ENCODE results near the gene RLBP1. TPM values are rescaled to one million over a fixed set of nuclear protein-coding genes. Genes with fewer than 3 reads are reported as not detected.

RLBP1 gene
- total and polyA plus RNA-seq, 2 of the 13 experiments (the other 11 are each of a cell fraction or from before 2014, with no cell fraction given): 0.07 TPM; not detected in 1

DNA sequence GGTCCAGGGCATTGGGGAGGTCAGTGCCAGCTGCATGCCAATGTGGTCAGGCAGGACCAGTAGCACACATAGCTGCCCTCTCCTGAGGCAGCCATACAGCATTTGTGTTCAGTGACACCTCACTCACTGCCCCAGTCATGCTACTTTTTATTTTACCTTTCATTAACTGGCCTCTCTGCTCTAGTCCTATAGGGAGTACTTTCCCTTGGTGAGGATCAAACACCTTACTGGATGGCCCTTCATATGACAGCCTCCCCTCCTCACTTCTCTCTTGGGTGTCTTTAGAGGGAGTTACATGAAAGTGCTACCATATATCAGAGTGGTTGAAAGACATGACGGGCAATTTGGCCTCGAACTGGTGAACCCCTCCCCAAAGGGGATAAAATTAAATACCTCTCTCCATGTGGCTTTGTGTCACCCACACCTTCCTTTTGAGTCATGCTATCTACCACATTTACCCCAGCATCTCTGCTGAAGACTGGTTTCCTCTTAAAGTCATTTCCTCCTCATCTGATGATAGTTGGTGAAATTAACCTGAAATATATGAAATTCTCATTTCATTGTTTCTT is 17.6 kb downstream of the RLBP1 start:
- CTCF ChIA-PET (ENCODE audit: low intra/inter-chr PET ratio, low total read pairs): no interaction called here
- no peak overlapping the region for H3K4me2 ChIP-seq (ENCODE audit: low read depth, low read length)
- H3K27me3 ChIP-seq (ENCODE audit: control insufficient read depth in 1 of 2, insufficient read depth in 2 of 2, low read length in 2 of 2): no peaks in the 10 kb centered on the region
- intact Hi-C loops (cut with micrococcal nuclease; ENCODE audit: unreplicated experiment): loop anchor here (10.0 kb wide), 1 partner anchor 101 kb away; no protein-coding TSS in a partner anchor
- 71% methylated on average over 2 of the region's 2 CpGs for WGBS (ENCODE audit: low lambda C conversion rate)
- no TSS peak for BruUV-seq (replicated peaks)
- DNase-seq (ENCODE audit: low spot score) (no peak), ATAC-seq (no peak), FAIRE-seq (no peak)
- H3K4me3 ChIP-seq (replicated peaks in 1 of 3; ENCODE audit: insufficient read depth in 1 of 3, low read depth in 2 of 3, low read length in 3 of 3): no peak overlapping the region
- H3K9ac ChIP-seq (ENCODE audit: insufficient read depth, low read depth, low read length): no peak overlapping the region
- in situ Hi-C loops (cut with HindIII; ENCODE audit: extremely low pct_ligation_motif_present, low pct_unique_long_range_greater_than_20kb): loop anchor here (10.0 kb wide), 1 partner anchor 91 kb away; no protein-coding TSS in a partner anchor
- peaks cover 28% of the 10 kb centered on the region for H3K4me1 ChIP-seq (ENCODE audit: insufficient read depth, low read length)
- no peaks in the 10 kb centered on the region for H3K9me3 ChIP-seq (ENCODE audit: low read length)
- POLR2A ChIA-PET: no interaction called here
- no peak overlapping the region for H3K27ac ChIP-seq (ENCODE audit: extremely low read length, insufficient read depth, low read length)
- no peaks in the 10 kb centered on the region for H3K79me2 ChIP-seq (ENCODE audit: insufficient read depth, low read length)
- H4K20me1 ChIP-seq (ENCODE audit: insufficient read depth, low read length): no peaks in the 10 kb centered on the region
- H2AFZ ChIP-seq (ENCODE audit: low read length): no peak overlapping the region
- H3K36me3 ChIP-seq (replicated peaks in 1 of 2; ENCODE audit: control insufficient read depth in 1 of 2, insufficient read depth in 2 of 2, low read length in 2 of 2): no peaks in the 10 kb centered on the region
- TF ChIP-seq, protein P1, sequence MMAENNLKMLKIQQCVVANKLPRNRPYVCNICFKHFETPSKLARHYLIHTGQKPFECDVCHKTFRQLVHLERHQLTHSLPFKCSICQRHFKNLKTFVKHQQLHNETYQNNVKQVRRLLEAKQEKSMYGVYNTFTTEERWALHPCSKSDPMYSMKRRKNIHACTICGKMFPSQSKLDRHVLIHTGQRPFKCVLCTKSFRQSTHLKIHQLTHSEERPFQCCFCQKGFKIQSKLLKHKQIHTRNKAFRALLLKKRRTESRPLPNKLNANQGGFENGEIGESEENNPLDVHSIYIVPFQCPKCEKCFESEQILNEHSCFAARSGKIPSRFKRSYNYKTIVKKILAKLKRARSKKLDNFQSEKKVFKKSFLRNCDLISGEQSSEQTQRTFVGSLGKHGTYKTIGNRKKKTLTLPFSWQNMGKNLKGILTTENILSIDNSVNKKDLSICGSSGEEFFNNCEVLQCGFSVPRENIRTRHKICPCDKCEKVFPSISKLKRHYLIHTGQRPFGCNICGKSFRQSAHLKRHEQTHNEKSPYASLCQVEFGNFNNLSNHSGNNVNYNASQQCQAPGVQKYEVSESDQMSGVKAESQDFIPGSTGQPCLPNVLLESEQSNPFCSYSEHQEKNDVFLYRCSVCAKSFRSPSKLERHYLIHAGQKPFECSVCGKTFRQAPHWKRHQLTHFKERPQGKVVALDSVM (CRISPR knock-in tag; IDR thresholded peaks at IDR 0.05): no peak
- TF ChIP-seq, protein P2, sequence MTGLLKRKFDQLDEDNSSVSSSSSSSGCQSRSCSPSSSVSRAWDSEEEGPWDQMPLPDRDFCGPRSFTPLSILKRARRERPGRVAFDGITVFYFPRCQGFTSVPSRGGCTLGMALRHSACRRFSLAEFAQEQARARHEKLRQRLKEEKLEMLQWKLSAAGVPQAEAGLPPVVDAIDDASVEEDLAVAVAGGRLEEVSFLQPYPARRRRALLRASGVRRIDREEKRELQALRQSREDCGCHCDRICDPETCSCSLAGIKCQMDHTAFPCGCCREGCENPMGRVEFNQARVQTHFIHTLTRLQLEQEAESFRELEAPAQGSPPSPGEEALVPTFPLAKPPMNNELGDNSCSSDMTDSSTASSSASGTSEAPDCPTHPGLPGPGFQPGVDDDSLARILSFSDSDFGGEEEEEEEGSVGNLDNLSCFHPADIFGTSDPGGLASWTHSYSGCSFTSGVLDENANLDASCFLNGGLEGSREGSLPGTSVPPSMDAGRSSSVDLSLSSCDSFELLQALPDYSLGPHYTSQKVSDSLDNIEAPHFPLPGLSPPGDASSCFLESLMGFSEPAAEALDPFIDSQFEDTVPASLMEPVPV (CRISPR knock-in tag; IDR thresholded peaks at IDR 0.05): no peak
- TF ChIP-seq TCF7 (IDR thresholded peaks at IDR 0.05; ENCODE audit: low read depth) (no peak), ZBTB7A (CRISPR knock-in tag; IDR thresholded peaks at IDR 0.05) (no peak), EHMT2 (IDR thresholded peaks at IDR 0.05; ENCODE audit: borderline replicate concordance, low read depth, low read length) (no peak), ZNF317 (CRISPR knock-in tag; IDR thresholded peaks at IDR 0.05) (no peak), ZNF143 (CRISPR knock-in tag; IDR thresholded peaks at IDR 0.05) (no peak)
- TF ChIP-seq, protein P3, sequence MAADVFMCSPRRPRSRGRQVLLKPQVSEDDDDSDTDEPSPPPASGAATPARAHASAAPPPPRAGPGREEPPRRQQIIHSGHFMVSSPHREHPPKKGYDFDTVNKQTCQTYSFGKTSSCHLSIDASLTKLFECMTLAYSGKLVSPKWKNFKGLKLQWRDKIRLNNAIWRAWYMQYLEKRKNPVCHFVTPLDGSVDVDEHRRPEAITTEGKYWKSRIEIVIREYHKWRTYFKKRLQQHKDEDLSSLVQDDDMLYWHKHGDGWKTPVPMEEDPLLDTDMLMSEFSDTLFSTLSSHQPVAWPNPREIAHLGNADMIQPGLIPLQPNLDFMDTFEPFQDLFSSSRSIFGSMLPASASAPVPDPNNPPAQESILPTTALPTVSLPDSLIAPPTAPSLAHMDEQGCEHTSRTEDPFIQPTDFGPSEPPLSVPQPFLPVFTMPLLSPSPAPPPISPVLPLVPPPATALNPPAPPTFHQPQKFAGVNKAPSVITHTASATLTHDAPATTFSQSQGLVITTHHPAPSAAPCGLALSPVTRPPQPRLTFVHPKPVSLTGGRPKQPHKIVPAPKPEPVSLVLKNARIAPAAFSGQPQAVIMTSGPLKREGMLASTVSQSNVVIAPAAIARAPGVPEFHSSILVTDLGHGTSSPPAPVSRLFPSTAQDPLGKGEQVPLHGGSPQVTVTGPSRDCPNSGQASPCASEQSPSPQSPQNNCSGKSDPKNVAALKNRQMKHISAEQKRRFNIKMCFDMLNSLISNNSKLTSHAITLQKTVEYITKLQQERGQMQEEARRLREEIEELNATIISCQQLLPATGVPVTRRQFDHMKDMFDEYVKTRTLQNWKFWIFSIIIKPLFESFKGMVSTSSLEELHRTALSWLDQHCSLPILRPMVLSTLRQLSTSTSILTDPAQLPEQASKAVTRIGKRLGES (CRISPR knock-in tag; IDR thresholded peaks at IDR 0.05; ENCODE audit: borderline replicate concordance): no peak
- TF ChIP-seq, protein P4, sequence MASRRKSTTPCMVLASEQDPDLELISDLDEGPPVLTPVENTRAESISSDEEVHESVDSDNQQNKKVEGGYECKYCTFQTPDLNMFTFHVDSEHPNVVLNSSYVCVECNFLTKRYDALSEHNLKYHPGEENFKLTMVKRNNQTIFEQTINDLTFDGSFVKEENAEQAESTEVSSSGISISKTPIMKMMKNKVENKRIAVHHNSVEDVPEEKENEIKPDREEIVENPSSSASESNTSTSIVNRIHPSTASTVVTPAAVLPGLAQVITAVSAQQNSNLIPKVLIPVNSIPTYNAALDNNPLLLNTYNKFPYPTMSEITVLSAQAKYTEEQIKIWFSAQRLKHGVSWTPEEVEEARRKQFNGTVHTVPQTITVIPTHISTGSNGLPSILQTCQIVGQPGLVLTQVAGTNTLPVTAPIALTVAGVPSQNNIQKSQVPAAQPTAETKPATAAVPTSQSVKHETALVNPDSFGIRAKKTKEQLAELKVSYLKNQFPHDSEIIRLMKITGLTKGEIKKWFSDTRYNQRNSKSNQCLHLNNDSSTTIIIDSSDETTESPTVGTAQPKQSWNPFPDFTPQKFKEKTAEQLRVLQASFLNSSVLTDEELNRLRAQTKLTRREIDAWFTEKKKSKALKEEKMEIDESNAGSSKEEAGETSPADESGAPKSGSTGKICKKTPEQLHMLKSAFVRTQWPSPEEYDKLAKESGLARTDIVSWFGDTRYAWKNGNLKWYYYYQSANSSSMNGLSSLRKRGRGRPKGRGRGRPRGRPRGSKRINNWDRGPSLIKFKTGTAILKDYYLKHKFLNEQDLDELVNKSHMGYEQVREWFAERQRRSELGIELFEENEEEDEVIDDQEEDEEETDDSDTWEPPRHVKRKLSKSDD (CRISPR knock-in tag; IDR thresholded peaks at IDR 0.05; ENCODE audit: low read depth): no peak
- TF ChIP-seq, protein P5, sequence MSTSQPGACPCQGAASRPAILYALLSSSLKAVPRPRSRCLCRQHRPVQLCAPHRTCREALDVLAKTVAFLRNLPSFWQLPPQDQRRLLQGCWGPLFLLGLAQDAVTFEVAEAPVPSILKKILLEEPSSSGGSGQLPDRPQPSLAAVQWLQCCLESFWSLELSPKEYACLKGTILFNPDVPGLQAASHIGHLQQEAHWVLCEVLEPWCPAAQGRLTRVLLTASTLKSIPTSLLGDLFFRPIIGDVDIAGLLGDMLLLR (CRISPR knock-in tag; IDR thresholded peaks at IDR 0.05): no peak

Measured in HepG2 (cell line).